GM19239 (cell line): ENCODE measurements around the gene KNTC1.
"Not testable (repeated sequence)": the region's sequence is repeated elsewhere in the genome, so short reads cannot be mapped to it uniquely, and the experiment has no call there.

Source experiments
- DNase-seq: peaks from one replicate; pipeline ENCODE4 v3.0.0; 2011; ENCODE audit warnings: low spot score; ENCODE audit not compliant: insufficient read length
- FAIRE-seq: peaks from 2 replicates; lab custom pipeline; 2011; peaks lifted over from hg19 to GRCh38; lab: Jason Lieb, UNC

KNTC1 gene

DNA sequence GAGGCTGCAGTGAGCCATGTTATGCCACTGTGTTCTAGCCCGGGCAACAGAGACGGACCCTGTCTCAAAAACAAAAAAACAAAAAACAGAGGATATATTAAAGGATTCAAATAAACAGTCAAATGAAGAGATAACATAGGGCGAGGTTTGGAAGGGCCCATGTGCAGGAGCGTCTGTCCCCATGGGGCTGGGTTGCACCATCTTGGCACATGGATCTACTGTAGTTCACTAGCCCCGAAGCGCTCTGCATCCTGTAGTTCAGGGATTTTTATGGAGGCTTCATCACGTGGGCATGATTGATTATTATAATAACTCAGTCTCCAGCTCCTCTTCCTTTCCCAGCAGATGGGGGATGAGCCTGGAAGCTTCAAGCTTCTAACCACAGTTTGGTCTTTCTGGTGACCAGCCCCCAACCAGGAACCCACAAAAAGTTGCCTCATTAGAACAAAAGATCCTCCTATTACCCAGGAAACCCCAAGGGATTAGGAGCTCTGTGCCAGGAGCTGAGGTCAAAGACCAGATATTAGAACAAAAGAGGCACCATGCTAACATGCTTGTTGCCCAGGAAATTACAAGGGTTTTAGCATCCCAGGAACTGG is 116.3 kb downstream of the KNTC1 start:
- FAIRE-seq (no peak), DNase-seq (no peak)

- DNase-seq (peak; percentile 36), FAIRE-seq (peak; percentile 86)
Measured at GRCh38 chr12:122646517-122647217, 119.6 kb downstream of the KNTC1 start.

DNA sequence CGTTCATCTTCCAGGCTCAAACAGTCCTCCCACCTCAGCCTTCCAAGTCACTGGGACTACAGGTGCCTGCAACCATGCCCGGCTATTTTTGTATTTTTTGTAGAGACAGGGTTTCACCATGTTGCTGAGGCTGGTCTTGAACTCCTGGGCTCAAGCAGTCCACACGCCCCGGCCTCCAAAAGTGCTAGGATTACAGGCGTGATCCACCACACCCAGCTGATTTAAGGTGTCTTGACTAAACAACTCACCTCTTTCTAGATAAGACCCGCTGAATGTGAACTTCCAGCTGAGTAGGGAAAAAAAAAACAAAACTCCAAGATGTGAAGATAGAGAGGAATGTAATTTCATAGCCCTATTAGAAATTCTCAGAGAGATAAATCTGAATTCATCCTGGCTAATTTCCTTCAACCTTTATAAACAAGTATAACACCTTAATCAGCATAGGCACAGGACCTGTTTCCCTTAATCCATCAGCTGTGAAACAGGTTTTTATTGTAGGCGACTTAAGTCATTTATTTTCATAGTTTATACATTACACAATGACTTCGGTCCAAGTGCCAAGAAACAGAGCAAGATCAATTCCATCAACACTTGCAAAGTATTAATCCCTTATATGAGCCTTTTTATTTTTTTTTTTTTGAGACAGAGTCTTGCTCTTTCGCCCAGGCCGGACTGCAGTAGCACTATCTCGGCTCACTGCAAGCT is 124.6 kb downstream of the KNTC1 start:
- no peak for DNase-seq
- FAIRE-seq, result no peak

DNA sequence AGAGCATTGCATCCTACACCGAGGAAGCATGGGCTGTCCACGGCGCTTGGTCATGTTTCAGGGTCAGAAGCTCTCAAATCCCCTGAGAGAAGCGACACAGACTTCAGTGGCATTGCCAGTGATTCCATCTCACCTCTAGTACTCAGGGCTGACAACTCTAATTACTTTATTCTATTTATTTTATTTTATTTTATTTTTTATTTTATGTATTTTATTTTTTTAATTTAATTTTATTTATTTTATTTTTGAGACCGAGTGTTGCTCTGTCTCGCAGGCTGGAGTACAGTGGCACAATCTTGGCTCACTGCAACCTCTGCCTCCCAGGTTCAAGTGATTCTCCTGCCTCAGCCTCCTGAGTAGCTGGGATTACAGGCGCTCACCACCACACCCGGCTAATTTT is 126.2 kb downstream of the KNTC1 start:
- DNase-seq, FAIRE-seq: not testable (repeated sequence)

GRCh38 chr12:122656298-122656697 is 129.2 kb downstream of the KNTC1 start:
- FAIRE-seq (no peak), DNase-seq (no peak)

- DNase-seq (no peak), FAIRE-seq (no peak)
Measured at GRCh38 chr12:122659579-122659978, 132.5 kb downstream of the KNTC1 start.

DNA sequence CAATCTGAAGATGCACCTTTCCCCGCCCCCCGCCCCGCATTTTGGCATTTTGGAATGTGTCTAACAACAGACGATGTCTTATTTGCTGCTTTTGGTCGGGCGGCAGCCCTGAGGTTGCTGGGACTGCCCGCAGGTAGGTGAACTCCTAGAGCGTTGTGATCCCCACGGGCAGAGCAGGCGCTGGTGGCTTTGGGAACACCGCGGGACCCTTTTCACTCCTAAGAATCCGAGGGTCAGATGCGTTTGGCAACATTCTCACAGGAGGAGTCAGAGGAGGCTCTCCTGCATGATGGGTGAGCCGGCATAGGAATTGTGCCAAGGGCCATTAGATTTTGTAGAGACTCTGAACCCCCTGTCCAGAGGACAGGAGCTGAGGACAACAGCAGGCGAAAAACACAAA is 134.2 kb downstream of the KNTC1 start:
- DNase-seq (no peak), FAIRE-seq (no peak)

- no peak for FAIRE-seq
Measured at GRCh38 chr12:122661938-122662337, 134.9 kb downstream of the KNTC1 start.

GRCh38 chr12:122665349-122665748 is 138.3 kb downstream of the KNTC1 start:
- FAIRE-seq (no peak), DNase-seq (no peak)

More at GRCh38 chr12:122661938-122662337, 134.9 kb downstream of the KNTC1 start:
- DNase-seq, result no peak

DNA sequence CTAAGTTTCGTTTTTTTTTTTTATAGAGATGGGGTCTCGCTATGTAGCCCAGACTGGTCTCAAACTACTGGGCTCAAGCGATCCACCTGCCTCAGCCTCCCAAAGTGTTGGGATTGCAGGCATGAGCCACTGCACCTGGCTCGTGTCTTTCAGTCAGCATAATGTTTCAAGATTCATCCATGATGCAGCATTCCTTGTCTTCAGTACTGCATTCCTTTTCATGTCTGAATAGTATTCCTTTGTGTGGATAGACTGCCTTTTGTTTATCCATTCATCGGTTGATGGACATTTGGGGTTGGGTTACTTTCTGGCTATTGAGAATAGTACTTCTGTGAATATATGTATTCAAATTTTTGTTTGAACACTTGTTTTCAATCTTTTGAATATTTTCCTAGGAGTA is 138.7 kb downstream of the KNTC1 start:
- no peak for DNase-seq
- no peak for FAIRE-seq

DNA sequence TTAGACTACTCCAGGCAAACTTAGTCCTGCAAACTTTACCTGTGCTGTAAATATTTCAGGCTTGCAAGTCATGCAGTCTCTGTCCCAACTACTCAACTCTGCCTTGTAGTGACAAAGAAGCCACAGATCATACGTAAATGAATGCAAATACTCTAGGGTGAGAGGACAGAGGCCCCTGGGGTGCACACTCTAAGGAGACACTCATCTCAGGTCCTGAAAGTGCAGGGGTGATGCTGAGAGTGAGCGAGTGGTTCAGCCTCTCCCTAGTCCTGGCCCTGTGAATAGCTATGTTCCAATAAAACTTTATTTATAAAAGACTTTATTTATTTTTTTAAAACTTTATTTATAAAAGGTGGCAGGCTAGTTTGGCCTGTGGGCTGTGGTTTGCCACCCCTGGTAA is 141.2 kb downstream of the KNTC1 start:
- no peak for DNase-seq
- no peak for FAIRE-seq

DNA sequence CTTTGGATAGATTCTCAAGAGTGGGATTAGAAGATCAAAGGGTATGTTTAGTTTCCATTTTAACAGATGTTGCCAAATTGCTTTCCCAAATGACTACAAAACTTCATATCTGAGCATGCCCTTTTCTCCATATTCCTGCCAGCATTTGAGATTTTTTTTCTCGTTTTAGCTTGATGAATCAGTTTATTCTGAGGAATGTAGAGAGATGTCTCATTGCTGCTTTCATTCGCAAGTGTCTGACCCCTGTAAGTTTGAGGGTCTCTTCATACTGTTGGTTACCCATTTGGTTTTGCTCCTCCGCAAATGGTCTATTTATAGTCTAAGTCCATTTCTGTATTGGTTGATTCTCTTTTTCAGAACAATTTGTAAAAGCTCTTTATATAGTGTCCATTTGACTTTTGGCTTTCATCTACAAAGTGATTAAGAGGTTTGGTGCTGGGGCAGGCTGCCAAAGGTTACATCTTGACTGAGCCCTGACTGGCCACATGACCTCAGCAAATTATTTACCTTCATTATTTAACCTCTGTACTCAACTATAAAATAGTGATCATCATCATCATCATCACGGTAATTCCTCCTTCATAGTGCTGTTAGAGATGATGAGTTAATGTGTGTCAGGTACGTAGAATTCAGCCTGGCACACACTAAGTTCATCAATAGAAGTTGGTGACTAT is 142.5 kb downstream of the KNTC1 start:
- DNase-seq (no peak), FAIRE-seq (no peak)

DNA sequence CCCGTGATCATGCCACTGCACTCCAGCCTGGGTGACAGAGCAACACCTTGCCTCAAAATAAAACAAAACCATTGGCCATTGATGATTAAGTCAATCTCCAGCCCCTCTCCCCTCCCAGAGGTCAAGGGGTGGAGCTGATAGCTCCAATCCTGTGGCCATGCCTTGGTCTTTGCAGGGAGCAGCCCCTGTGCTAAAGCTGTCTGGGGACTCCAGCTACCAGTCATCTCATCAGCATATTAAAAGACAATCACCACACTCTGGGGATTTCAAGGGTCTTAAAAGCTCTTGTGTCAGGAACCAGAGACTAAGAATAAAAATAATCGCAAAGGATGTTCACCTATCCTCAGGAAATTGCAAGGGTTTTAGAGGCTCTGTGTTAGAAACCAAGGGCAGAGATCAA is 145.5 kb downstream of the KNTC1 start:
- no peak for FAIRE-seq
- no peak for DNase-seq
